ENCODE measurements around the gene HELZ2. TPM values are rescaled to one million over a fixed set of nuclear protein-coding genes. Genes with fewer than 3 reads are reported as not detected.

HELZ2 gene
- total and polyA plus RNA-seq, 2 of the 4 experiments (the other 2 are of a cell fraction), result 4.7 to 10.6 TPM

GRCh38 chr20:63568170-63568981 is 5.7 kb downstream of the HELZ2 start:
- Histone ChIP-seq H3K4ac (ENCODE audit: low read depth, low read length) (no peak overlapping the region), H2AFZ (replicated peaks; ENCODE audit: low read length, poor library complexity) (no peak overlapping the region), H3K18ac (ENCODE audit: low read depth, low read length) (no peak overlapping the region), H4K20me1 (ENCODE audit: insufficient read depth, low read length) (no peaks in the 10 kb centered on the region), H3K4me3 (ENCODE audit: insufficient read depth, low read depth, low read length) (no peak overlapping the region), H2BK120ac (ENCODE audit: low read depth, low read length) (no peak overlapping the region), H3K23ac (ENCODE audit: low read depth, low read length) (no peak overlapping the region), H2AK9ac (replicated peaks; ENCODE audit: low read depth, low read length, poor library complexity) (peak overlapping the region; percentile 28), H3K9me1 (ENCODE audit: insufficient read depth, low read length) (peaks cover 3% of the 10 kb centered on the region; the same call in 1 of the 2 replicates), H3K56ac (ENCODE audit: extremely low read depth, insufficient read depth, low read length) (no peak overlapping the region), H2AK5ac (ENCODE audit: low read depth, low read length) (no peak overlapping the region), H3K9me3 (ENCODE audit: control insufficient read depth, insufficient read depth, low read length) (no peaks in the 10 kb centered on the region), H3K36me3 (ENCODE audit: control insufficient read depth, insufficient read depth, low read length) (peaks cover 41% of the 10 kb centered on the region), H3K14ac (replicated peaks; ENCODE audit: low read depth, low read length) (no peak overlapping the region), H4K91ac (ENCODE audit: insufficient read depth, low read depth, low read length) (no peak overlapping the region), H2BK5ac (ENCODE audit: low read depth, low read length, poor library complexity, severe bottlenecking) (no peak overlapping the region), H3K27me3 (ENCODE audit: control insufficient read depth, insufficient read depth, low read length) (no peaks in the 10 kb centered on the region), H3K4me1 (ENCODE audit: control insufficient read depth, insufficient read depth, low read length) (peaks cover 4% of the 10 kb centered on the region; the same call in 1 of the 2 replicates), H2BK15ac (ENCODE audit: low read depth, low read length) (no peak overlapping the region), H2BK20ac (ENCODE audit: low read depth, low read length) (no peak overlapping the region), H3K4me2 (ENCODE audit: low read depth, low read length) (no peak overlapping the region), H3K9ac (ENCODE audit: low read depth, low read length) (no peak overlapping the region), H3K79me1 (ENCODE audit: low read depth in 1 of 2, low read length in 2 of 2) (peaks cover under 1 to 6% of the 10 kb centered on the region in 2 experiments), H4K5ac (ENCODE audit: low read depth, low read length) (no peak overlapping the region), H3K27ac (ENCODE audit: insufficient read depth, low read length) (no peak overlapping the region), H4K8ac (ENCODE audit: low read depth in 2 of 2, low read length in 2 of 2) (no peak overlapping the region)
- DNase-seq, result no peak
- dilution Hi-C loops (cut with HindIII; ENCODE audit: low sequenced_read_pairs, unreplicated experiment), result no loop called here
- no peak for ATAC-seq (ENCODE audit: low read depth)
- BruUV-seq (replicated peaks), result no TSS peak
- 94% methylated on average over 25 of the region's 43 CpGs; no CpG with 5 or more reads in 1 of the 2 experiments for WGBS, 2 experiments (ENCODE audit: extremely low coverage in 2 of 2, insufficient read length in 1 of 2)
- no peak for TF ChIP-seq POLR2A (IDR thresholded peaks at IDR 0.05; ENCODE audit: low read depth, low read length)
- no peak for TF ChIP-seq MAFK (IDR thresholded peaks at IDR 0.05; ENCODE audit: low read depth, low read length)
- TF ChIP-seq RCOR1 (IDR thresholded peaks at IDR 0.05; ENCODE audit: insufficient replicate concordance, low read length), result no peak
- TF ChIP-seq FOS (IDR thresholded peaks at IDR 0.05; ENCODE audit: low read depth, low read length), result no peak
- TF ChIP-seq USF2 (IDR thresholded peaks at IDR 0.05; ENCODE audit: low read depth, low read length), result no peak
- no peak for TF ChIP-seq CEBPB (IDR thresholded peaks at IDR 0.05; ENCODE audit: low read depth, low read length)
- TF ChIP-seq MXI1 (IDR thresholded peaks at IDR 0.05; ENCODE audit: borderline replicate concordance, low read depth, low read length), result no peak
- no peak for TF ChIP-seq NFE2L2 (IDR thresholded peaks at IDR 0.05; ENCODE audit: low read depth, low read length)
- no peak for TF ChIP-seq CTCF (conservative IDR thresholded peaks at IDR 0.05; ENCODE audit: low read depth, low read length)
- TF ChIP-seq RAD21 (IDR thresholded peaks at IDR 0.05; ENCODE audit: low read length), result no peak
- no peak for TF ChIP-seq SMC3 (IDR thresholded peaks at IDR 0.05; ENCODE audit: low read depth, low read length)
- TF ChIP-seq ELK1 (IDR thresholded peaks at IDR 0.05; ENCODE audit: borderline replicate concordance, low read depth, low read length), result no peak
- TF ChIP-seq RFX5 (IDR thresholded peaks at IDR 0.05; ENCODE audit: low read depth, low read length), result no peak
- TF ChIP-seq CHD1 (IDR thresholded peaks at IDR 0.05; ENCODE audit: low read depth, low read length), result no peak
- no peak for TF ChIP-seq BHLHE40 (IDR thresholded peaks at IDR 0.05; ENCODE audit: low read depth, low read length)
- in situ Hi-C loops (cut with MboI; ENCODE audit: low sequenced_read_pairs), result no loop called here
- POLR2A ChIA-PET (ENCODE audit: unreplicated experiment), result no interaction called here
- intact Hi-C loops (cut with micrococcal nuclease), result no loop called here
- CTCF ChIA-PET, result no interaction called here
